HG02884 (cell line): Measurements from ENCODE around the gene RASL12.
"Not testable (repeated sequence)": the region's sequence is repeated elsewhere in the genome, so short reads cannot be mapped to it uniquely, and the experiment has no call there.

Experiments
- ATAC-seq: cut with Tn5 transposase; IDR thresholded peaks from one replicate; pipeline ENCODE4 v1.9.1; 2021; ENCODE audit warnings: mild to moderate bottlenecking, moderate library complexity; ENCODE audit not compliant: unreplicated experiment

Gene RASL12

DNA sequence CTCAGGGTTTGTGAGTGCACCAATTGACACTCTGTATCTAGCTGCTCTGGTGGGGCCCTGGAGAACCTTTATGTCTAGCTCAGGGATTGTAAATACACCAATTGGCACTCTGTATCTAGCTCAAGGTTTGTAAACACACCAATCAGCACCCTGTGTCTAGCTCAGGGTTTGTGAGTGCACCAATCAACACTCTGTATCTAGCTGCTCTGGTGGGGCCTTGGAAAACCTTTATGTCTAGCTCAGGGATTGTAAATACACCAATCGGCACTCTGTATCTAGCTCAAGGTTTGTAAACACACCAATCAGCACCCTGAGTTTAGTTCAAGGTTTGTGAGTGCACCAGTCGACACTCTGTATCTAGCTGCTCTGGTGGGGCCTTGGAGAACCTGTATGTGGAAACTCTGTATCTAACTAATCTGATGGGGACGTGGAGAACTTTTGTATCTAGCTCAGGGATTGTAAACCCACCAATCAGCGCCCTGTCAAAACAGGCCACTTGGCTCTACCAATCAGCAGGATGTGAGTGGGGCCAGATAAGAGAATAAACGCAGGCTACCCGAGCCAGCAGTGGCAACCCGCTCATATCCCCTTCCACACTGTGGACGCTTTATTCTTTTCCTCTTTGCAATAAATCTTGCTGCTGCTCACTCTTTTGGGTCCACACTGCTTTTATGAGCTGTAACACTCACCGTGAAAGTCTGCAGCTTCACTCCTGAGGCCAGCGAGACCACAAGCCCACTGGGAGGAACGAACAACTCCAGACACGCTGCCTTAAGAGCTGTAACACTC lies 8.0 kb upstream of the RASL12 start:
- not testable (repeated sequence) for ATAC-seq

GRCh38 chr15:65074946-65075345 lies 7.2 kb upstream of the RASL12 start:
- not testable (repeated sequence) for ATAC-seq

GRCh38 chr15:65072617-65073016 lies 4.8 kb upstream of the RASL12 start:
- no peak for ATAC-seq

DNA sequence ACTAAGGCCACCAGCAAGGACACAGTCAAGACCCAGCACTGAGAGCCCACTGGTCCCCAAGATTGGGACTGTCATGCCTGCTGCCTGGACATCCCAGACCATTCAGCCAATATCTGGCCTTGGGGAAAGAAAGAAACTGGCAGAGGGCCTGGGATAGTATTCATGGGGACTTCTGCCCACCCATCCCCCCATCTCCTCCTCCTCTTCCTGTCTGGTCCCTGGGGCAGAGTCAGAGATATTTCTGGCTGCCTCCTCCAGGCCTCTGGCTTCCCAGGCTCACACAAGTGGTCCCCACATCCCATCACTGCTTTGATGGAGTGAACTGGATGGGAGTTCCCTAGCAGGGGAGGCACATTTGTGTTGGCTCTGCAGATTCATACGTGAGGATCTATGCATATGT lies 4.2 kb upstream of the RASL12 start:
- ATAC-seq = no peak

GRCh38 chr15:65071381-65071811 lies 3.6 kb upstream of the RASL12 start:
- no peak for ATAC-seq

DNA sequence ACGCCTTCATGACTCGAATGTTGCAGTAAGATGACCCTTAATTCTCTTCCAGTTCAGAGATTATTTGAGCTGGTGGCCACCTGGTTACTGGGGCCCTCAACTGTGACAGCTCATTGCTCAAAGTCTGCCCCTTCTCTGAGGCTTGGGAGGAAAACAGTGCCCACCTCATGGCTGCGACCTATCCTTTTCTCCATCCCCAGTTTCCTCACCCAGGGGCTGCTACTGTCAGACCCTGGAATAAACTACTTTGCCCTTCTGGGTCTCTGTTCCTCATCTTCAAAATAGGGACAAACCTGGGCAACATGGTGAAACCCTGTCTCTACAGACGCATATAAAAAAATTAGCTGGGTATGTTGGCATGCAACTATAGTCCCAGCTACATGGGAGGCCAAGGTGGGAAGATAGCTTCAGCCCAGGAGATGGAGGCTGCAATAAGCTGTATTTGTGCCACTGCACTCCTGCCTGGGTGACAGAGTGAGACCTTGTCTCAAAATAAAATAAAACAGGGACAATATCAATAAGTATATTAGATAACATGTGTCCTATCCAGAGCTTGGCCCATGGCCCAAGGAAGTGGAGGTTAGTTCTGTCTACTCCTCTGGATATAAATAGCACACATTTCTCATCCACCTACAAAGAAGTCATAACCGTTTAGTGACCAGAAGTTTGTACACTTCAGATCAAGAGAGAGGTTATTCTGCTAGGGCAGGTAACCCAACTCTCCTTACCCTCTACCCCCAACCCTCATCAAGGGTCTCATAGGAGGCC lies 2.2 kb upstream of the RASL12 start:
- ATAC-seq = no peak

DNA sequence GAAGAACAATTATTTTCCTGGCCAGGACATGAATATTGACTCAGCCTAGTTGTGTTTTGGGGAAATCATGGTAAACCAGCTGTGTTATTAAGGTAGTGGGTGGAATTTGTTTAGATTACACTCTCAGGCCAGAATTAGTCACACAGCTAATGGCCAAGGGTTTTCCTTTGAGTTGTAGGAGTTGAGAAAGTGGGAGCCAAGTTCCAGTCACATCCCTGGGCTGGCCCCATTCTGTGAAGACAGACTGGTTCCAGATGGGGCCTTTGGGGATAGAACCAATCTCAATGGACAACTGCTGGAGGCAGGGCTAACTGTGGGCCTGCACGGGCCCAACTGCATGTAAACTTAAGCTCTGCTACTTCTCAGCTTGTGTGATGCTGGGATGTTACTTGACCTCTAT lies 1.4 kb upstream of the RASL12 start:
- ATAC-seq = no peak

DNA sequence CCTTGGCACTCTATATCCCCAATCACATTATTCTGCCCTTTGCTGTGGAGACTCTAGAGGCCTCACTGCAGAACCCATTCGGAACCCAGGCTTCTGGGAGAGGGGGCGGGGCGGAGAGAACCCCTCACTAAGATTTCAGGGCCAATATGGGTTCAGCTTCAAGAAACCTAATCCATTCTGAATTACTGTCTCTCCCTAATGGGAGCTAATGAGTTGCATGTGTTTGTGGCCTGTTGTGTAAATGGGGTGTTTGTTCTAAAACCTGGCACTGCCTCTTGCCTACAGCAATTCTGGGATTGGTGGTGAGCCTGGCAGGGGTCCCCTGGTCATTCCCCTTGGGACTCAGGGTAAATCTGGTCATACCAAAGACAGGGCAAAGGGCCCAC lies 605 bp upstream of the RASL12 start:
- ATAC-seq = no peak

- ATAC-seq = no peak
Measured at GRCh38 chr15:65067317-65067644, 510 bp downstream of the RASL12 start.

DNA sequence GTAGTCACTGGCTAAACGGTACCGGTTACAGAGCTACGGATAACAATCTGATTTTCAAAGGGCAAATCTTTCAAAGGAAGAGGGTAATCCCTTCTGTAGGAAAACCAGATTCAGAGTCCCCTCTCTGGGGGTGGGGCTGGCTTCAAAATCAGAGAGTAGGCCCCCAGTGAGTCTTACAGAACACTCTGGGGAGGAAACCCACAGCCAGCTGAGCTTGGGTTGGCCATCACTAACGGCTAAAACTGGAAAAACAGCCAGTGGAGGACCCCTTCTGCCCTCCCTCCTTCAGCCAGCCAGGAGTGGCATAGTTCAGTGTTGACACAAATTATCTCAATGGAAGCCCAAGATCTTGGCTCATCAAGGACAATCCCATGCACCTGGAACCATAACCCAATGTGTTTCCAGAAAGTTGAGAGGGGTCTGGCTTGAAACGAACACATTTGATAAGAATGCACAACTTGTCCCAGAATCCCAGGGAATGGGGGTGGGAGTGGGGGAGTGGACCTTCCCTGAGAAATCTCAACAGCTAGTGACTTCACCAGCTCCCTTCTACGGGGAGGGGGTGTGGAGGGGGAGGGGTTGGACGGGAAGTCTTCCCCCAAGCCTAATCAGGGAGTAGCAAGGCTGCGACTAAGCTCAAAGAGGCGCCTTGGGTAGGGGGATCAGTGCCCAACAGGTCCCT lies 1.0 kb downstream of the RASL12 start:
- no peak for ATAC-seq

DNA sequence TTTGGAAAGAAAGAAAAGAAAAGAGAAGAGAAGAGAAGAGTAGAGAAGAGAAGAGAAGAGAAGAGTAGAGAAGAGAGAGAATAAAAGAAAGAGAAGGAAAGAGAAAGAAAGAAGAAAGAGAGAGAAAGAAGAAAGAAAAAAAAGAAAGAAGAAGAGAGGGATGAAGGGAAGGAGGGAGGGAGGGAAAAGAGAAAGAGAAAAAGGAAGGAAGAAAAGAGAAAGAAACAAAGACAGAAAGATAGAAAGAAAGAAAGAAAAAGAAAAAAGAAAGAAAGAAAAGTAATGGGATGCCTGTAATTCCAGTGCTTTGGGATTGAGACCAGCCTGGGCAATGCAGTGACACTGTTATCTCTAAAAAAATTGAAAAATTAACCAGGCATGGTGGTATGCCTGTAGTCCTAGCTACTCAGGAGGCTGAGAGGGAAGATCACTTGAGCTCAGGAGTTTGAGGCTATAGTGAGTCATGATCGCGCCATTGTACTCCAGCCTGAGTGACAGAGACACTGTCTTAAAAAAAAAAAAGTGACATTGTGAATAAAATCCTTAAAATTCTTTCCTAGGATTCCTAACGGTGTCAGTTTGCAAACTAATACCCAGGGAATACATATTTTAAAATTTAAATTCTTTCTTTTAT lies 1.7 kb downstream of the RASL12 start:
- ATAC-seq = no peak

GRCh38 chr15:65062726-65063125 lies 5.1 kb downstream of the RASL12 start:
- no peak for ATAC-seq

DNA sequence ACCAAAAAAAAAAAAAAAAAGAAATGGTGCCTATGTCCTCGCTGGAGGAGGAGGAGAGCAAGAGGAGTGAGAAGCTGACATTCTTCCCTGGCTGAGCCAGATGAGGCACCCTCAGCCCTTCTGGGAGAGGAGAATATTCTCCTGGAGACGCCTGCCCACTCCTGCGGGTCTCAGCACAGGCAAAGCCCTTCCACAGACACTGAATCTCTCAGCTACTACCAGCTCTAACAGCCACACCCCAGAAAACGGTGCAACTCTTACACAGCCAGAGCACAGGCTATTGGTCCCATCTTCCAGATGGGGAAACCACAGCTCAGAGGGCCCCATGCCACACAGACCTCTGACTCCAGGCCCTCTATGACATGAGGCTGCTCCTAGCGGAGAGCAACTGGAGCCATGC lies 5.7 kb downstream of the RASL12 start:
- ATAC-seq = no peak

- ATAC-seq = no peak
Measured at GRCh38 chr15:65060641-65061397, 7.0 kb downstream of the RASL12 start.

DNA sequence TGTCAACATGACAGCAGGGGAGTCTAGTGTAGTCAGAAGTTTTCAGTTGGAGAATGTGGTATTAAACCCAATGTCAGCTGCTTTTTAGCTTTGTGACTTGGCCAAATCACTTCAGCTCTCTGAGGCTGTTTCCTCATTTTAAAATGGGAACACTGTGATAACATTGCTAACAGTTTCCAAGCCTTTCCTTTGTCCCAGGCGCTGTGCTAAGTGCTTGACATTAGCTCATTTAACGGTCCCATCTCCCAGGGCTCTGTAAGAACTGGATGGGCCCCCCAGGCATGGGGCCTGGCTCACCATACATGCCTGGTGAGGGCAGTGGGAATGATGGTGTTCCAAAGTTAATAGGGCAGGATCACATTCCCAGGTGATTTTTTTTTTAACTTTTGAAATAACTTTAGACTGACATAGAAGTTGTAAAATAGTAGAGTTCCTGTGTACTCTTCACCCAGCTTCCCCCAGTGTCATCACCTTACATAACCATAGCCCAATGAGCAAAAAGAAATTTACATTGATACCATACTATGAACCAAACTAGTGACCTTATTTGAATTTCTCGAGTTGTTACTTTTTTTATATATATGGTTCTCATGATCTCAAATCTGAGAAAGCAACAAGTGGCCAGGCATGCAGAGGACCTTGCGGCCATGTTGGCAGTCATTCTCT lies 7.7 kb downstream of the RASL12 start:
- ATAC-seq = no peak

DNA sequence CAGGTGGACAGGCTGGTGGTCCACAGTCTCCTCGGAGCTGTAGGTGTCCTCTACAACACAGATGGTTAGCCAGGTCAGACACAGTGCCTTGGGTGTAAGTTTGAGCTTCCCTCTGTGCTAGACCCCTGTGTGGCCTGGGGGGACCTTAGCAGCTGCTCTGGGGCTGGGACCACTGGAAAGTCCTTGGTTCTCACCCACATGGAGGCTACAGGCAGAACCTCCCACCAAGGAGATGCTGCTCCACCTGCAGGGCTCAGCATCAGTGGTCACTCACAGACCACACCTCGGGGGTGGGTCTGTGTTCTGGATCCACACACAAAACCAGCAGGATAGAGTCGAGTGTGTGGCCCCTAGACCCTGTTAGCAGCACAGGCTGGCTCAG lies 8.4 kb downstream of the RASL12 start:
- ATAC-seq = no peak

DNA sequence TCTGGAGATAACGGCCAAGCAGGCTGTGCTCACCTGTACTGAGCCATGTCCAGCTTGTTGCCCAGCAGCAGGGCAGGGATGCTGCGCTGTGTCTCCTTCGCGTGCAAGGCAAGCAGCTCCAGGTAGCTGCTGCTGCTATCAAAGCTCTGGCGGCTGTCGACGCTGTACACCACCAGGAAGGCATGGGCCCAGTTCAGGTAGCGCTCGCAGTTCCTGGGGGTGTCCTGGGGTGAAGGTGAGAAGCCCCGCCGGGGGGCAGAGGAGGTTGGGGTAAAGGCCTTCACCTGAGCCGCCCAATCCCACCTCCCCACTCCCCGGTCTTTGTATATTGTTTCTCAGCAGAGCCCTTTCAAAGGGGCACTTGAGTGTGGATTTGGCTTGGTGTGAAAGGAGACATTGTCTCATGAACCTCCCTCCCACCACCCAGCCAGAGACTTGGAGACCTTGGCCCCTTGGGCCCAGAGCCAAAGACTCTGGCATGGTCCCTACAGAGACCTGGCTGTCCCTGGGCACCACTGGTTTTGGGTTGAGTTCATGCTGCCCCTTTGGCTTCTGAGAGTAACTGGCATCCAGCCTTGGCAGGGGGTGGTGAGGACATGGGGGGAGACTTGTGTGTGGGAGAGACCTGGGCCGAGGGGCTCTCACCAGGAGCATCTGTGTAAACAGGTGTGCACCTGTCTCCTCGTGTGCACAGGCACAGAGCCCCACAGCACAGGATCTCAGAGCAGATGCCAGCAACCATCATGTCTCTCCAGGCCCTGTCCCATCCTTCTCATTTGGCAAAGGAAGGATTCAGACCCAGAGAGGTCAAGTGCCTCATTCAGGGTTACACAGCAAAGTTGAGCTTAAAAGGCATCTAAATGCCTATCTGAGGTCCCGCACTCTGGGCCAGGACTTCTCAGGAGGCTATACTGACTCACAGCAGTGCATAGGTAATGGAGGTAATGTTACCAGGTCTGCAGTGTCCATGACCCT lies 9.1 kb downstream of the RASL12 start:
- no peak for ATAC-seq

- no peak for ATAC-seq
Measured at GRCh38 chr15:65057549-65057940, 10.2 kb downstream of the RASL12 start.
